HG03432 (cell line): ENCODE measurements around the gene ADARB1.

Experiments used
- ATAC-seq: cut with Tn5 transposase; IDR thresholded peaks from one replicate; pipeline ENCODE4 v1.9.1; 2021; ENCODE audit warnings: mild to moderate bottlenecking, moderate library complexity; ENCODE audit not compliant: unreplicated experiment

ADARB1 gene

DNA sequence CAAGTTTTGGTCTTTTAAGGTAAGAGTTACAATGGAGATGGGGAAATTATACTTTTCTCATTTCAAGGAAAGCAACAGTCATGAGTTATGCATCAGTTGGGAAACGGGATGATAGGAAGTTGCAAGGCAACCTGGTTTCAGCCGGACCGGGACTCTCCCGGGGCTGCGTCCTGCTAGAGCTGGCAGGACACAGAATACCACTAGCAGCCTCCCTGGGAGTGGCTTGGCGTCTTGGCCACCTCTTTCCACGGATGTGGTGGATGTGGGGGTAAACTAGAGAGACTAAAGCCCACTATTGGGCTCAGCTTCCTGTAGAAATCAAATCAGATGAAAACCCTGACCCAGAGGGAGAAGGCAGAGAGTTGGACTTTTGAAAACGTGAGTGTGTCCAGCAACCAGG is 71.9 kb downstream of the ADARB1 start:
- no peak for ATAC-seq

- no peak for ATAC-seq
Measured at GRCh38 chr21:45146801-45147200, 72.4 kb downstream of the ADARB1 start.

GRCh38 chr21:45147473-45148315 is 73.3 kb downstream of the ADARB1 start:
- ATAC-seq = no peak

GRCh38 chr21:45148316-45148990 is 74.1 kb downstream of the ADARB1 start:
- ATAC-seq = no peak

GRCh38 chr21:45149021-45149420 is 74.6 kb downstream of the ADARB1 start:
- no peak for ATAC-seq

GRCh38 chr21:45150638-45151131 is 76.3 kb downstream of the ADARB1 start:
- ATAC-seq = no peak

DNA sequence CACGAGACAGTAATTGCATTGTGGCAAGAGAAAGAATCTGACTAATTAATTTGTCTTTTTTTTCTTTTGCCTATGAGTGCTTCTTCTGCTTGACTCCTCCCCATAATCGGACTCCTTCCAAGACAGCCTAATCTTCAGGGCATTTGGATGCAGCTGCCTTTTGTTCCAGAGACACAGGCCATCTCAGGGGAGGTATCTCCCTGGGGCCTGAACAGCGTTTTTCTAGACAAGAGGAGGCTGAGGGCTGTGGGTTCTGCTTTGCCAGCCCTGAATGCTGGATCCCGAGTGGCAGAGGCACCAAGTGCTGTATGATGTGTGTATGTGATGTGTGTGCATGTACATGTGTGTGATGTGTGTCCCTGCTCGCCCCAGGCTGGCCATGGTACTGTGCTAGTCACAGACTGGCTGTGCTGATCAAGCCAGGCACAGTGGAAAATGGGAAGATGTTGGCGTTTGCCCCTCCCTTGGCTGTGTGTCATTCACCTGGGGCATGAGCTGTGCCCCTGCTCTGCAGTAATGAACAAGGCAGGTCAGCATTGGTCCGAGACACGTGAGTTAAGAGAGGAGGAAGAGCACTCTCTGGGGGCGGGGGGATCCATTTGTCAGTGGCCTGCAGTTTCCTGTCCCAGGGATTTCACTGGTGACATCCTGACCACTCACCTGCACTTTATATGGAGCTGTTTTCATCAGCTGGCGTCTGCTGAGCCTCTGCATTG is 77.2 kb downstream of the ADARB1 start:
- no peak for ATAC-seq

DNA sequence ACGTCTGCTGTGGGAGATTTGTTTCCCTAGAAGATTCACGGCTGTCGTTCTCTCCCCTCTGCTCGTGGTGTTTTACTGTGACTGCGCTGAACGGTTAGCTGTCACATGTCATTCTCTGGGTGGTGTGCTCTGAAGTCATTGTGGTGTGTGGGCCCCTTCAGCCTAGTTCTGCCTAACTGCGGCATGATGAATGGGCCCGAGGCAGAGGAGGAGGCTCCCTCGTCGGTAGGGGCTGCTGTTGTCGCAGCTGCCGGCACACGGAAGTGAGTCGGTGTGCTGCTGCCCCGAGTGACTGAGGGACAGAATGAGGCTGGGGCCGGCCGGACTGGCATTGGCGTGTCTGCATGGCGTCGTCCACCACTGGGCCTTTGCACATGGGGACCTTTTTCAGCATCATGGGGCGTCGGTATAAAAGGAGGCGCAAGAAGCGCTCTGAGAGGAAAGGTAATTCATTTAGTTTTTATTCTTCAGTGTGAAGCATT is 77.9 kb downstream of the ADARB1 start:
- ATAC-seq = no peak

DNA sequence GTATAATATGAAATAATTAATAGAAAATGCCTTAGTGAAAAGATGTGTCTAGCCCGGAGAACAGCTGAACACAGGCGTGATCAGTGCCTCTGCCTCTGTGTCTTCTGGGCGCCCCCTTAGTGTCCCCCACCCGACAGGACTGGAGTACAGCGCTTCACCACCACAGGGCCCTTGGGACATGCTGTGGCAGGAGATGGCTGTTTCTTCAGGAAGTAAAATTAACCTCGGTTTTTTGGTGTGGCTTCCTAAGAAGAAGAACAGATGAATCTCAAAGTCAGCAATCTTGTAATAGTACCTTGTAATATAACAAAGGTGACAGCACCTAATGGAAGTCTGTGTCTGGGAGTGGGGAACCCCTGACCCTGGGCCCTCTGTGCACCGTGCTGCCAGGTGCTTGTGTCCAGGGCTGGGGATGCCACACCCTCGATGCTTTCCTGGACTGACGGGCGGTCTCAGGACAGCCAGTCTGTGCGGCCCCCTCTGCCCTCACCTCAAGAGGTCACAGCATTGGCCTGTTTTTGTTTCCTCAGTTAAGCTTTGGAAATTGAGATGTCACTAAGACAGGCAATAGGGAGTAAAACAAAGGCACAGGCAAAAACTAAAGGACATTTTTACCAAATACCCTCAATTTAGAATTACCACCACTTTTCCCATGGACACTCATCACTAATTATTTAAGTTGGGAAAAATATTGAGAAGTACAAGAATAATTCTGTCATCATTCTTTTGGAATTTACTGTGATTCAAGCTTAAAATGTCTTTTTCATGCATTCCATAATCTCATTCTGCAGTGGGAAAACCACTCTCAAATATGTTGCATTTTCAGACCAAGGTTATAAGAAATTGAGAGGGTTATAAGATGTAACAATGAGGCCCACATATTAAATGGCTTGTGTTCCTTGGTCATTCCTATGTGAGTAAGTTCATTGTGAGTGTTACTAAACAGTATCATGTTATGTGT is 79.3 kb downstream of the ADARB1 start:
- ATAC-seq = no peak

GRCh38 chr21:45154511-45155508 is 80.4 kb downstream of the ADARB1 start:
- no peak for ATAC-seq

DNA sequence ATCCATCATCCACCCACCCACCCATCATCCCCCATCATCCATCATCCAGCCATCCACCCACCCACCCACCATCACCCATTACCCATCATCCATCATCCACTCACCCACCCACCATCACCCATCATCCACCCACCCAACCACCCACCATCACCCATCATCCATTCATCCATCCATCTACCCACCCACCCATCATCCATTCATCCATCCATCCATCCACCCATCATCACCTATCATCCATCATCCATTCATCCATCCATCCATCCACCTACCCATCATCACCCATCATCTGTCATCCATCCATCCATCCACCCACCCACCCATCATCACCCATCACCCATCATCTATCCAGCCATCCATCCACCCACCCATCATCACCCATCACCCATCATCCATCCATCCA is 81.5 kb downstream of the ADARB1 start:
- no peak for ATAC-seq

GRCh38 chr21:45156459-45156858 is 82.1 kb downstream of the ADARB1 start:
- ATAC-seq = no peak

- ATAC-seq = no peak
Measured at GRCh38 chr21:45157932-45158331, 83.6 kb downstream of the ADARB1 start.

- no peak for ATAC-seq
Measured at GRCh38 chr21:45158491-45159423, 84.4 kb downstream of the ADARB1 start.

- no peak for ATAC-seq
Measured at GRCh38 chr21:45160198-45160597, 85.8 kb downstream of the ADARB1 start.

- no peak for ATAC-seq
Measured at GRCh38 chr21:45161038-45161945, 86.9 kb downstream of the ADARB1 start.

GRCh38 chr21:45162115-45162514 is 87.7 kb downstream of the ADARB1 start:
- ATAC-seq = no peak
